GM19463 (cell line): ENCODE data around the gene INSL3.
A peak's percentile ranks its signal among the peaks of the same experiment; 100 is the strongest.

Experiments
- ATAC-seq: cut with Tn5 transposase; IDR thresholded peaks from one replicate; pipeline ENCODE4 v1.9.1; 2021; ENCODE audit warnings: mild to moderate bottlenecking, moderate library complexity; ENCODE audit not compliant: unreplicated experiment

Gene INSL3, protein sequence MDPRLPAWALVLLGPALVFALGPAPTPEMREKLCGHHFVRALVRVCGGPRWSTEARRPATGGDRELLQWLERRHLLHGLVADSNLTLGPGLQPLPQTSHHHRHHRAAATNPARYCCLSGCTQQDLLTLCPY

DNA sequence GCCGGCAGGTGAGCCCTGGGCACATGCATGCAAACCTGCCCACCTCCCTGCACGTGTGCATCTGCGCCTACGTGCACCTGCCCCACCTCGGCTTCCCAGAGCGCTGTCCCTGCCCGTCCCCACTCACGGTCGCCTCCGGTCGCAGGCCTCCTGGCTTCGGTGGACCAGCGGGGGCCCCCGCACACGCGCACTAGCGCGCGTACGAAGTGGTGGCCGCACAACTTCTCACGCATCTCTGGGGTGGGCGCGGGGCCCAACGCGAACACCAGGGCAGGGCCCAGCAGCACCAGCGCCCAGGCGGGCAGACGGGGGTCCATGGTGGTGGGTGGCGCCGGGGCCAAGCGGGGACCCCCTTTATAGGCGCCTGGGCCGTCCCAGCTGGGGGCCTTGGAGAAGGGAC lies at the start of gene INSL3:
Gene INSL3 (minus strand): TSS at position 330 of the 400 bp plus-strand sequence. CDS start 13 bp downstream, at position 317.
- ATAC-seq = no peak

DNA sequence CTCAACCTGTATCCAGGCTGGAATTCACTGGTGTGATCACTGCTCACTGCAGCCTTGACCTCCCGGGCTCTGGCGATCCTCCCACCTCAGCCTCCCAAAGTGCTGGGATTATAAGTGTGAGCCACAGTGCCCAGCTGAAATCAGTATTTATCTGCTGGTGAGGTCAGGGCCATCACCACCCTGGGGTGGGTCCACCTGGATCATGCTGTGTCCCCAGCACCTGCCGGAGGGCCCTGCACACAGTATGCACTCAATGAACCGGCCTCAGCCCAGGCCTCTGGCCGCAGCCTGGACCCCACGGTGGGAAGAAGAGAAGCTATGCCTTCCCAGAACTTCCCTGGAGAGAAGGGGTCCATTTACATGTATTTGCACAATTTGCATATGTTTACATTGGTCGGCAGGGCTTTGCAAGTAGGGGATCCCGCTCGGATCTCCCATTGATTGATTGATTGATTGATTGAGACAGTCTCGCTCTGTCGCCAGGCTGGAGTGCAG lies 47.8 kb upstream of the INSL3 start:
- no peak for ATAC-seq

DNA sequence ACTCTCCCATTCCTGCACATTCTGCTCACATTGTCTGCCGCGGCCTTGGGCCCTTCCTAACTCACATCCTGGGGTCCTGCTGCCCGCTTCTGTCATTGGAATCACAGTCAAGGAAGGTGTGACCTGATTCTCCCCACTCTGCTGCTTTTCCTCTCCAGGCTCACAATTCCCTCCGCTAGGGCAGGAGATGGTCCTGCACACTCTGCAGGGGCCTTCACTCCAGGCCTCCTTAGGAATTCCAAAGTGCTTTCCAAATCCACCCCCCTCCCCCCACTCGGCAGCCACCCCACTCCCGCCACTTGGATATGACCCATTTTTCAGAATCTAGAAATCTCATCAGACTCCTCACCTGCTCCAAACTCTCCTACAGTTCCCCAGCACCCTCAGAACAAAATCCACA lies 47.4 kb upstream of the INSL3 start:
- no peak for ATAC-seq

DNA sequence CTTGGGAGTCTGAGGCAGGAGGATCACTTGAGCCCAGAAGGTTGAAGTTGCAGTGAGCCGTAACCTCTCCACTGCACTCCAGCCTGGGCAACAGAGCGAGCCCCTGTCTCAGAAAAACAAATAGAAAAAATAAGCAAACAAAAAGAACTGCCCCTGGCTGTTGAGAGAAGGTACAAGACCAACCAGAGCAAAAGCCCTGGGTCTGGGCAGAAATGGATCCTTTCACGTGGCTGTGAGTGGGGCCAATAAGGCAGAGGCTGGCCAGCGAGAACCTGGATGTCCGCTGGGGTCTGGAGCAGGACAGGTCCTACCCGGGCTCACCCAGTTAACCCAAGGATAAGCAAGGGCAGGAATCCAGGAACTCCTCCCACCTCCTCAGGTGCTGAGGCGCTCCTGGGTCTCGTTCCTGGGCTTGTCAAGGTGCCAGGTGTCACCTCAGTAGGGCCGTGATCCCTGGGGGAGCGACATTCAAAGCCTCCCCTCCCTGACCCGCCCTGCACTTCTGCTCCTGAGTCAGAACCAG lies 45.7 kb upstream of the INSL3 start:
- no peak for ATAC-seq

DNA sequence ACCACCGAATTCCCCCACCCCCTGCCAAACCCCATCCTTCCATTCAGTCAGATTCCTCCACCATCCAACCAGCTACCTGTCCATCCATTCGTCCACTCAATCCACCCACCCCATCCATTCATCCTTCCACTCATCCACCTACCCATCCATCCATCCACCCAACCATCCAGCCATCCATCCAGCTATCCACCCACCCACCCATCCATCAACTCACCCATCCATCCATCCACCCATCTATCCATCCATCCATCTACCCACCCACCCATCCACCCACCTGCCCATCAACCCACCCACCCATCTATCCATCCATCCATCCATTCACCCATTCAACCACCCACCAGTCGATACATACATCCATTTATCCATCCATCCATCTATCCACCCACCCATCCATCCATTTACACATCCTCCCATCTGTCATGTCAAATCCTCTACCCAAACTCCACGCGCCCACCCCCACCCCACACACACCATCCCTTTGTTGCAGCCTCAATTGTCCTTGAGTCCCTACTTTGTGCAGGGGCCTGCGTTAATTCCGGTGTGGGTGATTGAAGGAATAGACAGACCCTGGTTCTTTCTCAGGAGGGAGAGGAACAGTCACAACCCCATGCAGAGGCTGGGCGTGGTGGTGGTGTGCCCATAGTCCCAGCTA lies 45.1 kb upstream of the INSL3 start:
- ATAC-seq = no peak

DNA sequence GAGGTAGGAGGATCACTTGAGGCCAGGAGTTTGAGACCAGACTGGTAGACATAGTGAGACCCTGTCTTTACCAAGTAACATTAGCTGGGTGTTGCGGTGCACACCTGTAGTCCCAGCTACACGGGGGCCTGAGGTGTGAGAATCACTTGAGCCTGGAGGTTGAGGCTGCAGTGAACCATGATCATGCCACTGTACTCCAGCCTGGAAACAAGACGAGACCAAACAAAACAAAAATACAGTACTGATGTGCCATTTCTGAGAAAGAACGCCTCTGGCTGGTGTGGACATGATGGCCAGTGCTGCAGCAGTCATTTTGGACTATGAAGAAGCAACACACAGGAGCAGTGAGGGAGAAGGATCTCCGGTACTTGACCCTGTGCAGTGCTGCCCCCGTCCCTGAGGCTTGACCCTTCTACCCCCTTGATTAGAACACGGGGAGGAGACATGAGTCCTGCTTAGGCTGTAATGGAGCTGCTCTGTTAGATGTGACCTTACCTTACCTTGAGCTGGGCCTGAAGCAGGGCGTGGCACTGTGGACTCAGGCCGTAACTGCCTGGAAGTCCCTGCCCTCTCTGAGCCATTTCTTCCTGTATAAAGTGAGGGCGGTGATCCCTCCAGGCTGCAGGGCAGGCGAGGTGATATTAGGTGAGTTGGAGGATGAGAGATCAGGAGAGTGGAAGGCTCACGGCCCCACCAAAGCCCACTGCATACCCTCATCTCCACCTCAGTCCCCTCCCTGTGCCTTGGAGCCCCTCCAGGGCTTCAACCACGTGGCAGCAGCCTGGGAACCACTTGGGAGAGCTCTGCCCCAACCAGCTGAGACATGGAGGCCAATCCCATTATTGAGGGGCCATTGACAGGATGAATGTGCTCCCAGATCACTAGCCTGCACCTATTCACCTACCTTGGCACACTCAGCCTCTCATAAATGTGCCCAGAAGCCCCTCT lies 44.3 kb upstream of the INSL3 start:
- ATAC-seq = no peak

DNA sequence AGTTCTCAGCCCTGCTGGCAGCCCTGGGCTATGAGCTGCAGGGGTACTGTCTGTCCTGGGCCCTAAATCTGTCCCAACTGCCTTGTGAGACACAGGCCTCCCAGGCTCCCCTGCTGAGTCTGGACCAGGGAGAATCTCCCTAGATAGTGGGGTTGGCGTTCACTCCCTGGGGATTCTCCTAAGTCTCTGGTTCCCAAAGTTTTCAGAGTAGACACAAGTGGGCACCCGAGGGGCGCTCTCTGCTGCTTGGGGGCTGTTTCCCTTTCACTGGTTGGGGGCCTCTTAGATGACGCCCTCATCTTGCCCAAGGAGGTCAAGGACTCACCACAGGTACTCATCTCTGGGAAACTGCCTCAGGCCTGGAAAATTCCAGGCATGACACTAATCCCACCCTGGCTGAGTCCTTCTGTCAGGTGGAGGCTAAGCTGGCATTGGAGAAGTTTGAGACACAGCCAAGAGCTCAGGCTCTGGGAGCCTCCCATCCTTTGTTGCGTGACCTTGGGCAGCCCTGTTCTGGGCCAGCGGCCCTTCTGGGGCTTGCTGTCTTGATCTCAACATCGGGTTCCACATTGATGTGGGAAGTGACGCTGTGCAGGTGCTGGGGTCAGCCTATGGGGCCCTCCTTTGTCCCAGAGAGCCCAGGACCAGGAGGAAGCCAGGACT lies 42.3 kb upstream of the INSL3 start:
- no peak for ATAC-seq

DNA sequence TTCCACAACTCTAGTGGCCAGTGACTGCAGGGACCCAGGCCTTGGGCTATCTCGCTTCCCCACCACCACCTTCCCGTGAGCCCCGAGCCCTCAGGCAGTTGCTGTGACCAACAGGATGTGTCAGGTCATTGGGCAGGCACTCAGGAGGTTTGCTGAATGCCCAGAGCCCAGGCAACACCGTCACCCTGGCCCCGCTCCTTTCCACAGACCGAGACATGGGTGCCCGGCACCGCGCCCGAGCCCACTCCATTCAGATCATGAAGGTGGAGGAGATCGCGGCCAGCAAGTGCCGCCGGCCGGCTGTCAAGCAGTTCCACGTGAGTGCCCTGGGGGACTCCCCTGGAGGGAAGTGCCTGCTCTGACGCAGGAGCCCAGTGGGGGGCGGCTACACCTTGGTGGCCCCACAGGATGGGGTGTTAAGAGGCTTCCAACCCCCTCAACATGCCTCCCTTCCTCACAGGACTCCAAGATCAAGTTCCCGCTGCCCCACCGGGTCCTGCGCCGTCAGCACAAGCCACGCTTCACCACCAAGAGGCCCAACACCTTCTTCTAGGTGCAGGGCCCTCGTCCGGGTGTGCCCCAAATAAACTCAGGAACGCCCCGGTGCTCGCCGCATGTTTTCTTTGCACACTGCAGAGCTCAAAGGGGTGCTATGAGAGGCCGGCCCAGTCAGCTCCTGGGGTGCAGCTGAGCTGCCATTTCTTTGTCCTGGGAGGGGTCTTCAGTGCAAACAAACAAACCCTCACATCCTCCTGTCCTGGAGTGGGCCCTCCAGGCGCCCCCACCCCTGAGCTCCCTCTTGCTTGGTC lies 41.6 kb upstream of the INSL3 start:
- ATAC-seq = no peak

DNA sequence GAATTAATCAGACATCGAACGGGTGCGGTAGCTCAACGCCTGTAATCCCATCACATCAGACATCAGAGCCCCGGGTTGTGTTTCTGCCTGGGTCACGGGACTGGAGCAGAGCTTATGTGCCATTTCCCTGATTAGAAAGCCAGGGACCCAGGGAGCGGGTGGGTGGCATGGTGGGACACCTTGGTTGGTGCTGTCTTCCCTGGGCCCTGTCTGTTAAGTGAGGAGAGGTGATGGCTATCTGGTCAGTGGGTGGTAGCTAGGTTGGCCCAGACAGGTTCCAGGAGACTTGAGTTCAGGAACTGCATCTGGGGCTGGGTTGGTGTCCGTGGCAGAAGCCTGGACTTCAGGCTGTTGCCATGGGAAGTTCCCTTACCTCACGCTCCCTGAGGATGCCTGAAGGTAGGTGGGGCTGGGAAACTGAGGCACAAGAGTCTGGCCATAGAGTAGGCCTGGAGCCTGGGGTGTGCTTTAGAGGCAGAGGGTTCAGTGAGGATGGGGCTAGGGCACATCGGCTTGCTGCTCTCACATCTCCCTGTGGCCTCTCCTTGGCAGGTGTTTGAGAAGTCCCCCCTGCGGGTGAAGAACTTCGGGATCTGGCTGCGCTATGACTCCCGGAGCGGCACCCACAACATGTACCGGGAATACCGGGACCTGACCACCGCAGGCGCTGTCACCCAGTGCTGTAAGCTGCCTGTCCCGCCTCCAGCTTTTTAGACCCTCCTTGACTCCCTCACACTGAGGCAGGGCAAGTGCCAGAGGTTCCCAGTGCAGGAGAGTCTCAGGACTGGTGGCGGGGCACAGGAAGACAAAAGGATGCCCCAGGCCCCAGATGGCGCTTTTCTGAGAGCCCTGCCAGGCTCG lies 40.5 kb upstream of the INSL3 start:
- ATAC-seq = no peak

DNA sequence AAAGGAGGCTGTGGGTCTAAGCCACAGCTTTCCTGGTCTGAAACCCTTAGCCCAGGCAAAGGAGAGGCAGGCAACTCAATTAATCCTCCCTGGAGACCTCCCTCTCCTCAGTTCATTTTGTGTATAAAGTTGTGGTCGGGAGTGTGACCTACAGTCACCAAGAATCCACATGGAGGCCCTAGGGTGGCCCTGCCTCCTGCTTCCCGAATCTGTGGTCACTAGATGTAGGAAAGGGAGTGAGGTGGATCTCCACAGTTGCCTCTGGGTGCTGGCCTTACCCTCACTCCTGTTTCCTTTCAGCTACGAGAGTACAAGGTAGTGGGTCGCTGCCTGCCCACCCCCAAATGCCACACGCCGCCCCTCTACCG lies 39.7 kb upstream of the INSL3 start:
- ATAC-seq = no peak

DNA sequence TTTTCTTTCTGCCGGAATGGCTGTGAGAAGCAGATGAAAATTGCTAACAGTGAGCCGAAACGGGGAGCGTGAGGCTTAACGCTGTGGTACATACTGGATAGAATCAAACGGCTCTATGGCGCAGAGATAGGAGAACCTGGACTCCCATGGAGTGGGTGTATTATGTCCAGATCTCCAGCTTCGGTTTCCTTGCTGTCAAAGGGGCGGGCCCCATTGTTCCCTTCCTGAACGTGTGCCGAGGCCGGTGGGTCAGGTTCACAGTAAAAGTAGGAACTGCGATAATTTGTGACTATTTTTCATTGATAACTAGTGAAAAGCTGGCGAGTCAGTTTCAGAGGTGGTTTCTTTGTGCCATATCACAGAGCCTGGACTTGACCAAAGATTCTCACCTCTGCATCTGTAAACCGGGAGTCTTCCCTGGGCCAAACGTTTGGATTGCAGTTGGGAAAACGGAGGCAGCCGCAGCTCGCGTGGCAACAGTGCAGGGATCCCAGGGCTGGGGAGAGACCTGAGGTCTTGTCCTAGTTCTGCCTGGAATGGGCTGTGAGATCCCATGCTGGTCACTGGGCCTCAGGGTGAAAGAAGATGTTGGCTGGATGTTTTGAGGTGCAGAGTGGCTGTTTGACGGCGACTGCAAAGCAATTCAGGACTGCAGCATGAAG lies 39.1 kb upstream of the INSL3 start:
- no peak for ATAC-seq

DNA sequence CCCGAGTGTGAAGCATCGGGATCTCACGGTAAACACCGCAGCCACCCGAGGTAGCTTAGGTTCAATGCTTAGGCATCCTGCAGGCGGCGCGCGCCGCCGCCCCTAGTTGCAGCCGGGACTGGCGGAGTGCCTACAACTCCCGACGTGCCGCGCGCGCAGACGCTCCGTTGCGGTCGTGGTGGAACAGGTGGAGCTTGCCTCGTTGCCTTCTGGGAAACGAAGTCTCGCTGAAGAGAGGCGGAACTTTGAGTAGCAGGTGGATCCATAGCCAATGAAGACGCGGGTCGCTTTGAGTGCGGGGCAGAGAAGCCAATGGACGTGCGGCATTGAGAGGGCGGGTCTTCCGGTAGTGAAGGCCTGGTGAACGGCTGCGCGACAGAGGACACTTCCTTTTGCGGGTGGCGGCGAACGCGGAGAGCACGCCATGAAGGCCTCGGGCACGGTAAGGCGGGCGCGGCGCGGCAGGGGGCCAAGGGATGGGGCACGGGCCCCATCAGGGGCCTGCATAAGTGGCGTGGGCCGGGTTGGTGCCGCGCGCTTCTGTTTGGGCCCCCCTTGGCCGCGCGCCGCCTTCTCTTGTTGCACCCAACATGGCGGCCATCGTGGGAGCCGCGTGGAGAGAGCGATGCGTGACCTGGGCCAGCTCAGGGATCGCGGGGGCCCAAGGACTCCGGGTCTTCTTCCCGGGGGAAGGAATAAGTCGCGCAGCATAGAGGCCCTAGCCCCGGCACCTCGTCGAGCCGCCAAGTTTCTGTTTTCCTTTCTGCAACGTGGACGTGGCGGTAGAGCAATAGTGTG lies 38.4 kb upstream of the INSL3 start, which contains the start of gene RPL18A:
Gene RPL18A (plus strand): TSS at position 378 of the 798 bp plus-strand sequence. CDS start 47 bp downstream, at position 425.
- ATAC-seq = peak; percentile 92

DNA sequence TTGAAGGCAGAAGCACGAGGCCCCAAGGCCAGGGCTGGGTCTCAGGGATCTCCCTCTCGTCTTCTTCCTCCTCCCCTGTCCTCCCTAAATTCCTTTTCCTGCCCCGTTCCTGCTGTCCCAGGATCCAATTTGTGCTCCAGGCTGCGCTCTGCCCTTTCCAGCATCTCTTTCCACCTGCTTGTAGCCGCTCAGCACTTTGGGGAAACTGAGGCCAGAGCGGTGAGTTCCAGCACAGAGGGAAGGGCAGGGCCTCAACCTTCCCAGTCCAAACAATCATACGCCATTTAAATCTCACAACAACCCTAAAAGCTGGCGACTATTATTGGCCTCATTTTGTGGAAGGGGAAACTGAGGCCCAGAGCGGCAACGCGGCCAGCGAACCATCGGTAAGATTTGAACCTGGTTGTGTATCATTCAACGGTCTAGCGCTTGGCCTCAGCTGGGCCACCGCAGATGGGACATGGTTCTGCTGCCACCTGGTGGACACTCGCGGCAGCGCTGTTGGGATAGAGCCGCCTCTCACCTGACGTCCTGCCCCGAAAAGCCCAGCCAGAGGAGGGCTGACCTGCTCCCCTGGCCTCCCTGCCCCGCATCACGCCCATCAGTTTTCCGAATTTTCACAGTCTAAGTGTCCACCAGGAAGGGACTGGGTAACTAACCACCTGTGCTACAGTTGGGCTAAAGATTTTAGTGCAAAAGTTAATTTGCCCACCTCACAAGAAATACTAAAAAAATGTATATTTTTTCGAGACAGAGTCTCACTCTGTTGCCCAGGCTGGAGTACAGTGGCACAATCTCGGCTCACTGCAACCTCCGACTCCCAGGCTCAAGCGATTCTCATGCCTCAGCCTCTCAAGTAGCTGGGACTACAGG lies 34.2 kb upstream of the INSL3 start:
- ATAC-seq = no peak

DNA sequence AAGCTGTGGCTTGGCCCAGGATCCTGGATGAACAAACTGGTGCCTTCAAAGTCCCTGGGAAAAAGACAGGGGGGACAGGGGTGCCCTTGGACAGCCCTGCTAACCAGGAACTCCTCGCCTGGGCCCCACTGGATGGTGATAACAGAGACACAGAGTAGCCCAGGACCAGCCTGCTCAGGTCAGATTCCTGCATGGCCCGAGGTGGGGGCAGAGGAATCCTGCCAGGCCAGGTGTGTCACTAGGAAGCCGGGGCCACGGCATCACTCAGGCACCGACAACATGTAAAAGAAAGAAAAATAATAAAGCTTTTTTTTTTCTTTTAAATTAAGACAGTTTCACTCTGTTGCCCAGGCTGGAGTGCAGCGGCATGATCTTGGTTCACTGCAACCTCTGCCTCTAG lies 32.7 kb upstream of the INSL3 start:
- ATAC-seq = no peak

DNA sequence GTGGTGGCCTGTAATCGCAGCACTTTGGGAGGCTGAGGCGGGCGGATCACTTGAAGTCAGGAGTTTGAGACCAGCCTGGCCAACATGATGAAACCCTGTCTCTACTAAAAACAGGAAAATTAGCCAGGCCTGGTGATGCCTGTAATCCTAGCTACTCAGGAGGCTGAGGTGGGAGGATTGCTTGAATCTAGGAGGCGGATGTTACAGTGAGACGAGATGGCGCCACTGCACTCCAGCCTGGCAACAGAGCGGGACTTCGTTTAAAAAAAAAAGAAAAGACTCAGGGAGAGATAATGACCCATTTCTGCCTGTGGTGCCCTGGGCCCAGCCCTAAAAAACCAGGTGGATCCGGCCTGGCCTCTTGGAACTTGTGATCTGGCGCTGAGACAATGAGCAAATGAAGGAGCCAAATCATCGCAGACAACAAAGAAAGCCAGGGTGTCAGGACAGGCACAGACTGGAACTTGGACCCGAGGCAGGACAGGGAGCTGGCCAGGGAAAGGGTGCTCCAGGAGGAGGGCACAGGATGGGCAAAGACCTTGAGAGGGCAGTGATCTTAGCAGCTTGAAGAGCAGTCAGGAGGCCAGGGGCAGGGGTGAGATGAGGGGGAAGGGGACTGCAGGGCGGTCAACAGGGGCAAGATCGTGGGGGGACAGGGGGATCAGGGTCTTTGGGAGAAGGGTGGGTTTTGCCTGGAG lies 27.4 kb upstream of the INSL3 start:
- ATAC-seq = no peak
